GM12801 (cell line): Measurements from ENCODE around the gene PLXNA2.

ENCODE experiments used
- CTCF ChIP-seq: IDR thresholded peaks from one replicate; pipeline ENCODE4 v1.5.1; 2011; ENCODE audit warnings: control low read depth; ENCODE audit not compliant: insufficient read length; ENCODE audit errors: extremely low read depth

PLXNA2 gene

GRCh38 chr1:207988326-207989165, 255.6 kb downstream of the PLXNA2 start:
- TF ChIP-seq CTCF = no peak

- TF ChIP-seq CTCF = no peak
These were observed 257.0 kb downstream of the PLXNA2 start for GRCh38 chr1:207987164-207987563.

- TF ChIP-seq CTCF = no peak
These were observed 258.2 kb downstream of the PLXNA2 start for GRCh38 chr1:207985996-207986395.

GRCh38 chr1:207984831-207985572, 259.2 kb downstream of the PLXNA2 start:
- TF ChIP-seq CTCF = no peak

- no peak for TF ChIP-seq CTCF
These were observed 261.0 kb downstream of the PLXNA2 start for GRCh38 chr1:207983044-207983635.

- no peak for TF ChIP-seq CTCF
These were observed 262.2 kb downstream of the PLXNA2 start for GRCh38 chr1:207981976-207982375.

GRCh38 chr1:207978441-207978840, 265.7 kb downstream of the PLXNA2 start:
- TF ChIP-seq CTCF = no peak
